HEK293T (cell line): Measurements from ENCODE around the gene CFDP1.

Source experiments
- ARNT ChIP-seq: fragments of 450-650 bp; IDR thresholded peaks from 2 replicates; pipeline ENCODE4 v1.6.1; 2017; ENCODE audit warnings: mild to moderate bottlenecking
- BHLHE40 ChIP-seq: fragments of 450-650 bp; IDR thresholded peaks from 2 replicates; pipeline ENCODE4 v1.6.1; 2016; ENCODE audit warnings: mild to moderate bottlenecking, moderate library complexity, borderline replicate concordance
- FOXM1 ChIP-seq: fragments of 450-650 bp; IDR thresholded peaks from 2 replicates; pipeline ENCODE4 v1.6.1; 2017; ENCODE audit warnings: mild to moderate bottlenecking, borderline replicate concordance
- HDGF ChIP-seq: fragments of 450-650 bp; IDR thresholded peaks from 2 replicates; pipeline ENCODE4 v1.6.1; 2017; ENCODE audit warnings: antibody characterized with exemption, borderline replicate concordance
- L3MBTL2 ChIP-seq: fragments of 450-650 bp; conservative IDR thresholded peaks from 2 replicates; pipeline ENCODE4 v1.6.1; 2016; ENCODE audit warnings: mild to moderate bottlenecking
- NFRKB ChIP-seq: fragments of 450-650 bp; IDR thresholded peaks from 2 replicates; pipeline ENCODE4 v1.6.1; 2016; ENCODE audit warnings: mild to moderate bottlenecking, moderate library complexity
- SUZ12 ChIP-seq: fragments of 450-650 bp; IDR thresholded peaks from 2 replicates; pipeline ENCODE4 v1.6.1; 2016; ENCODE audit warnings: mild to moderate bottlenecking
- TARDBP ChIP-seq: fragments of 450-650 bp; IDR thresholded peaks from 2 replicates; pipeline ENCODE4 v1.6.1; 2016
- TF ChIP-seq, protein P1 (sequence below): fragments of 450-650 bp; IDR thresholded peaks from 2 replicates; pipeline ENCODE4 v1.6.1; 2016

DNA sequence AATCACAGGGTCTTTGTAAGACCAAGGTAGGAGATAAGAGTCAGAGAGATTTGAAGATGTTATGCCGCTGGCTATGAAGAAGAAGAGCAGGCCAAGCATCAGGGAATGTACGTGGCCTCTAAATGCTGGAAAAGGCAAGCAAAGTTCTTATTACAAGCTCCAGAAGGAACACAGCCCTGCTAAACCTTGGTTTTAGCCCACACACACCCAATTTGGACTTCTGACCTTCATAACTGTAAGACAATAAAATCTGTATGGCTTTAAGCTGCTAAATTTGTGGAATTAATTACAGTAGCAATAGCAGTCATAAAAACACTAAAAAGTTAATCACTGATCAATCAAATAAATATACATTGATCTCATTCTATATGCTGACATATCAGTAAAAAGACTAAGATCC, 25.1 kb upstream of the CFDP1 start:
- TF ChIP-seq TARDBP (no peak), L3MBTL2 (no peak), NFRKB (no peak), BHLHE40 (no peak), SUZ12 (no peak), FOXM1 (no peak), ARNT (no peak), HDGF (no peak)
- TF ChIP-seq, protein P1, sequence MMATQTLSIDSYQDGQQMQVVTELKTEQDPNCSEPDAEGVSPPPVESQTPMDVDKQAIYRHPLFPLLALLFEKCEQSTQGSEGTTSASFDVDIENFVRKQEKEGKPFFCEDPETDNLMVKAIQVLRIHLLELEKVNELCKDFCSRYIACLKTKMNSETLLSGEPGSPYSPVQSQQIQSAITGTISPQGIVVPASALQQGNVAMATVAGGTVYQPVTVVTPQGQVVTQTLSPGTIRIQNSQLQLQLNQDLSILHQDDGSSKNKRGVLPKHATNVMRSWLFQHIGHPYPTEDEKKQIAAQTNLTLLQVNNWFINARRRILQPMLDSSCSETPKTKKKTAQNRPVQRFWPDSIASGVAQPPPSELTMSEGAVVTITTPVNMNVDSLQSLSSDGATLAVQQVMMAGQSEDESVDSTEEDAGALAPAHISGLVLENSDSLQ: no peak
